Neutrophil (primary cell): ENCODE measurements around the gene DOK6.
"Not testable (repeated sequence)": the region's sequence is repeated elsewhere in the genome, so short reads cannot be mapped to it uniquely, and the experiment has no call there.

Experiments
- H3K27ac ChIP-seq: fragments of 200-600 bp; sonication (generic); 2 replicates; pipeline ENCODE4 v1.5.1; 2016; ENCODE audit warnings: mild to moderate bottlenecking, moderate library complexity
- H3K27me3 ChIP-seq: fragments of 200-600 bp; sonication (generic); 2 replicates; pipeline ENCODE4 v1.6.0; 2016; ENCODE audit warnings: mild to moderate bottlenecking
- H3K36me3 ChIP-seq: fragments of 200-600 bp; sonication (generic); 2 replicates; pipeline ENCODE4 v1.5.1; 2017
- H3K4me1 ChIP-seq, 2 experiments: fragments of 200-600 bp in 1 of 2; sonication (generic) in 1 of 2; 1 replicate in 1 of 2; 2 replicates in 1 of 2; pipeline versions ENCODE4 v1.5.1 to v1.6.1; 2013 to 2016; ENCODE audit warnings: low read depth in 1 of 2, low read length in 1 of 2, mild to moderate bottlenecking in 1 of 2, moderate library complexity in 1 of 2; ENCODE audit not compliant: control insufficient read depth in 1 of 2, insufficient read depth in 1 of 2
- H3K4me3 ChIP-seq, 2 experiments: fragments of 200-600 bp in 1 of 2; sonication (generic) in 1 of 2; 1 replicate in 1 of 2; 2 replicates in 1 of 2; pipeline ENCODE4 v1.5.1; 2013 to 2016; ENCODE audit warnings: low read depth in 1 of 2, low read length in 1 of 2, mild to moderate bottlenecking in 1 of 2, moderate library complexity in 1 of 2
- H3K9me3 ChIP-seq: fragments of 200-600 bp; sonication (generic); 2 replicates; pipeline ENCODE4 v1.5.1; 2016
- TF ChIP-seq, protein P1 (sequence below): fragments of 200-600 bp; sonication (generic); IDR thresholded peaks from 2 replicates; pipeline ENCODE4 v1.5.1; 2016; ENCODE audit warnings: antibody characterized with exemption

Gene DOK6

DNA sequence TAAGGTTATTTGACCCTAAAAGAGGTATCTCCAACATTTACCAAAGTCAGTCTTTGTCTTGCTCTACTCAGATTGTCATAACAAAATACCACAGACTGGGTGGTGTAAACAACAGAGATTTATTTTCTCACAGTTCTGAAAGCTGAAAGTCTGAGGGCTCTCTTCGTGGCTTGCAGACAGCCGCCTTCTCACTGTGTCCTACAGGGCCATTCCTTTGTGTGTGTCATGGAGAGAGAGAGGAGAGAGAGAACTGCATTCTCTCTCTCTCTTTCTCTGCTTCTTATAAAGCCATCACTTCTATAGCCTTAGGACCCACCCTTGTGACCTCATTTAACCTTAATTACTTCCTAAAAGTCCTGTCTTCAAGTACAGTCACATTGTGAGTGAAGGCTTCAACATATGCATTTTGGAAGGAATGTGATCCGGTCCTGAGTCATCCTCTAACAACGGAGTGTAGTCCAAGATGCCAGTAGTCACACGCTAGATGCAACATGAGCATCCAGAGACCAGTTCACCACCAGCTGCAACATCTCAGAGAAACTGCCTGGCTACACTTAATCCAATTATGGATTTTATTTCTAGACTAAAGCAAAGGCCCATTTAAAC is 416.8 kb downstream of the DOK6 start:
- Histone ChIP-seq H3K36me3 (no peaks in the 10 kb centered on the region), H3K27me3 (no peaks in the 10 kb centered on the region), H3K27ac (no peak overlapping the region), H3K4me1 (no peaks in the 10 kb centered on the region), H3K4me3 (no peak overlapping the region), H3K9me3 (no peaks in the 10 kb centered on the region)
- TF ChIP-seq, protein P1, sequence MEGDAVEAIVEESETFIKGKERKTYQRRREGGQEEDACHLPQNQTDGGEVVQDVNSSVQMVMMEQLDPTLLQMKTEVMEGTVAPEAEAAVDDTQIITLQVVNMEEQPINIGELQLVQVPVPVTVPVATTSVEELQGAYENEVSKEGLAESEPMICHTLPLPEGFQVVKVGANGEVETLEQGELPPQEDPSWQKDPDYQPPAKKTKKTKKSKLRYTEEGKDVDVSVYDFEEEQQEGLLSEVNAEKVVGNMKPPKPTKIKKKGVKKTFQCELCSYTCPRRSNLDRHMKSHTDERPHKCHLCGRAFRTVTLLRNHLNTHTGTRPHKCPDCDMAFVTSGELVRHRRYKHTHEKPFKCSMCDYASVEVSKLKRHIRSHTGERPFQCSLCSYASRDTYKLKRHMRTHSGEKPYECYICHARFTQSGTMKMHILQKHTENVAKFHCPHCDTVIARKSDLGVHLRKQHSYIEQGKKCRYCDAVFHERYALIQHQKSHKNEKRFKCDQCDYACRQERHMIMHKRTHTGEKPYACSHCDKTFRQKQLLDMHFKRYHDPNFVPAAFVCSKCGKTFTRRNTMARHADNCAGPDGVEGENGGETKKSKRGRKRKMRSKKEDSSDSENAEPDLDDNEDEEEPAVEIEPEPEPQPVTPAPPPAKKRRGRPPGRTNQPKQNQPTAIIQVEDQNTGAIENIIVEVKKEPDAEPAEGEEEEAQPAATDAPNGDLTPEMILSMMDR = no peak

DNA sequence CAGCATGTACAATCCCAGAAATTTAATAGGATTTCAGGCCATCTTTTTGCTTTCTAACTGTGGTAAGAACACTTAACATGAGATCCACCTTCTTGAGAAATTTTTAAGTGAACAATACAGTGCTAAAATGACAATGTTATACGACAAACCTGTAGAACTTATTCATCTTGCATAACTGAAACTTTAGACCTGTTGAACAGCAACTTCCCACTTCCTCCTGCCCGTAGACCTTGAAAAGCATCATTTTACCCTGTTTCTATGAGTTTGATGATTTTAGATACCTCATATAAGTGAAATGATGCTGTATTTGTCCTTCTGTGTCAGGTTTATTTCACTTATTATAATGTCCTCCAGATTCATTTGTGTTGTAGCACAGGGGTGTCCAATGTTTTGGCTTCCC is 418.8 kb downstream of the DOK6 start:
- no peaks in the 10 kb centered on the region for H3K9me3 ChIP-seq
- no peak overlapping the region for H3K27ac ChIP-seq
- H3K36me3 ChIP-seq = no peaks in the 10 kb centered on the region
- no peak overlapping the region for H3K4me3 ChIP-seq
- no peaks in the 10 kb centered on the region for H3K27me3 ChIP-seq
- TF ChIP-seq, protein P1 = no peak
- H3K4me1 ChIP-seq = no peaks in the 10 kb centered on the region

DNA sequence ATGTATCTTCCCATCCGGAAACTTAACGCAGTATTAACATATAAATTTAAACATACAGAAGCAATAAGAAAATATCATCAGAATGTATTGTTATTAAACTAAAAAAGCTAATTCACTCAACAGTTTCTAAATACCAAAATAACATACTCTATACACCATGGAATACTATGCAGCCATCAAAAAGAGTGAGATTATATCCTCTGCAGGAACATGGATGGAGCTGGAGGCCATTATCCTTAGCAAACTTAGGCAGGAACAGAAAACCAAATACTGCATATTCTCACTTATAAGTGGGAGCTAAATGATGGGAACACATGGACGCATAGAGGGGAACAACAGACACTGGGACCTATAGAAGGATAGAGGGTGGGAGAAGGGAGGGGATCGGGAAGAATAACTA is 419.9 kb downstream of the DOK6 start:
- Histone ChIP-seq H3K9me3 (no peaks in the 10 kb centered on the region), H3K36me3 (no peaks in the 10 kb centered on the region), H3K27me3 (no peaks in the 10 kb centered on the region), H3K27ac (no peak overlapping the region), H3K4me1 (no peaks in the 10 kb centered on the region), H3K4me3 (no peak overlapping the region)
- TF ChIP-seq, protein P1 = no peak

DNA sequence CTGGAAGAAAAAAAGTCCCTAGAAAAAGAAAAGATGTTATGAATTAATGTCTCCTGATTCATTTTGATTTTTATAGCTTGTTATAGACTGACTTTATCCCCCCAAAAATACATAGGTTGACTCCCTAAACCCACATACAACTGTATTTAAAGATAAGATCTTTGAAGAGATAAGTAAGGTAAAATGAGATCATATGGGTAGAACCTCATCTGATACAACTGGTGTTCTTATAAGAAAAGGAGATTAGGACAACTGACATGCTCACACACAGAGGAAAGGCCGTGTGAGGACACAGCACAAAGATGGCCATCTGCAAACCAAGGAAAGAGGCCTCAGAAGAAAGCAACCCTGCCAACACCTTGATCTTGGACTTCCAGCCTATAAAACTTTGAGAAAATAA is 429.5 kb downstream of the DOK6 start:
- Histone ChIP-seq H3K4me3 (no peak overlapping the region), H3K9me3 (no peaks in the 10 kb centered on the region), H3K4me1 (no peaks in the 10 kb centered on the region), H3K36me3 (no peaks in the 10 kb centered on the region), H3K27me3 (no peaks in the 10 kb centered on the region), H3K27ac (no peak overlapping the region)
- TF ChIP-seq, protein P1 = no peak

DNA sequence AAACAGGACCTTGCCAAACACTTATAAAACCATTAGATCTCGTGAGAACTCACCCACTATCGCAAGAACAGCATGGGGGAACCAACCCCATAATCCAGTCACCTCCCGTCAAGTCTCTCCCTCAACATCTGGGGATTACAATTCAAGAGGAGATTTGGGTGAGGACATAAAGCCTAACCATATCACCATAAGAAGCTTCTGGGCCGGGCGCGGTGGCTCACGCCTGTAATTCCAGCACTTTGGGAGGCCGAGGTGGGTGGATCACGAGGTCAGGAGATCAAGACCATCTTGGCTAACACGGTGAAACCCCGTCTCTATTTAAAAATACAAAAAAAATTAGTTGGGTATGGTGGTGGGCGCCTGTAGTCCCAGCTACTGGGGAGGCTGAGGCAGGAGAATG is 434.3 kb downstream of the DOK6 start:
- not testable (repeated sequence) for H3K27ac ChIP-seq, H3K36me3 ChIP-seq, H3K4me1 ChIP-seq, H3K9me3 ChIP-seq, H3K27me3 ChIP-seq, H3K4me3 ChIP-seq

DNA sequence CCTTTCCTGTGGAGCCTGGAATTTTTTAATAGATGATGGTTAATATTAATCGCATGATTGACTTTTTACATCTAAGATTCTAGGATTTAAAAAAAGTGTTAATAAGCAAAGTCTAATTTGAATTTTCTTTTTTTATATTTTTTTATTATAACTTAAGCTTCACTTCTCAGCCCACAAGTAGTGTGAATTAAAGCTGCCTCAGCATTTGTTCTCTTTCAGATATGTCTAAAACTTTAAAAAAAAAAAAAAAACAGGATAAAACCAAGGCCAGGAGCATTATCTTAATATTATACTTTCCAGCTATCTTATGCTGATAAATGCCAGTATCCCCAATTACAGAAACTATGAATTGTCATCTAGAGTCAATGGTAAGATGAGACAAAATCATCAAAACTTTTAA is 437.3 kb downstream of the DOK6 start:
- no peaks in the 10 kb centered on the region for H3K27me3 ChIP-seq
- H3K9me3 ChIP-seq = no peaks in the 10 kb centered on the region
- H3K4me3 ChIP-seq = no peak overlapping the region
- H3K36me3 ChIP-seq = no peaks in the 10 kb centered on the region
- TF ChIP-seq, protein P1 = no peak
- no peaks in the 10 kb centered on the region for H3K4me1 ChIP-seq
- no peak overlapping the region for H3K27ac ChIP-seq
